NCI-H345 treated with DMSO at 0.1 percent for 48 hours (cell line): ENCODE data around the gene NOC2L.
"Not testable (repeated sequence)": the region's sequence is repeated elsewhere in the genome, so short reads cannot be mapped to it uniquely, and the experiment has no call there.

Source experiments
- DNase-seq: peaks from one replicate; lab custom pipeline; 2025; ENCODE audit not compliant: unreplicated experiment; lab: John Stamatoyannopoulos, UW

NOC2L gene

DNA sequence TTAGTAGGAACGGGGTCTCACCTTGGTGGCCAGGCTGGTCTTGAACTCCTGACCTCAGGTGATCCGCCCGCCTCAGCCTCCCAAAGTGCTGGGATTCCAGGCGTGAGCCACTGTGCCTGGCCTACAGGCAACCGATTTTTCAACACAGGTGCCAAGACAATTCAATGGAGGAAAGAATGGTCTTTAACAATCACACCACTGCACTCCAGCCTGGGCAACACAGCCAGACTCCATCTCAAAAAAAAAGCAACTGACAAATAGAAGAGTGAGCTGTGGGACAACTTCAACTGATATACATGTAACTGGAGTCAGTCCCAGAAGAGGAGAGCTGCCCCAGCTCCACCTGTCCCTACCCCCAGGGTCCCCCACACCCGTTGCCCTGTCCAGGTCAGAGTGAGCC is 35.5 kb upstream of the NOC2L start:
- not testable (repeated sequence) for DNase-seq

DNA sequence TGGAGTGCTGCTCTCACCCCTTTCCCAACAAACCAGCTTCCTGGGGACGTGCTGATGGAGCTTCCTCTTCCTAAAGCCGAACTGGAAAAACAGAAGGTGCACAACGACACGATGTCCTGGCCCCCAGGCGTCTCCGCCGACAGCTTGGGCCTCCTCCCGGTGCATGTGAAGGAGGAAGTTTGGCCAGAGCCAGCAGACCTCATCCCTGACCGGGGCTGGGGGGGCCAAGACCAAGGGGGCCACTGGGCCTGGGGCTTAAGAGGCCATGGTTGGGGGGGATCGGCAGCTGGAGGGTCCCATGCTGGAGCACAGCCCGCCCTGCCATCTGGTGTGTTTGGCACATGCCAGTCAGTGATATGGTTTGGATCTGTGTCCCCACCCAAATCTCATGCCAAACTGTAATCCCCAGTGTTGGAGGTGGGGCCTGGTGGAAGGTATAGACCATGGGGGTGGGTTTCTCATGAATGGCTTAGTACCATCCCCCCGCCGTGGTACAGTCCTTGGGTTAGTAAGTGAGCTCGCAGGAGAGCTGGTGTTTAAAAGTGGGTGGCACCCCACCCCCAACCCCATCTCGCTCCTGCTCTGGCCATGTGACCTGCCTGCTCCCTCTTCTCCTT is 34.4 kb upstream of the NOC2L start:
- no peak for DNase-seq

DNA sequence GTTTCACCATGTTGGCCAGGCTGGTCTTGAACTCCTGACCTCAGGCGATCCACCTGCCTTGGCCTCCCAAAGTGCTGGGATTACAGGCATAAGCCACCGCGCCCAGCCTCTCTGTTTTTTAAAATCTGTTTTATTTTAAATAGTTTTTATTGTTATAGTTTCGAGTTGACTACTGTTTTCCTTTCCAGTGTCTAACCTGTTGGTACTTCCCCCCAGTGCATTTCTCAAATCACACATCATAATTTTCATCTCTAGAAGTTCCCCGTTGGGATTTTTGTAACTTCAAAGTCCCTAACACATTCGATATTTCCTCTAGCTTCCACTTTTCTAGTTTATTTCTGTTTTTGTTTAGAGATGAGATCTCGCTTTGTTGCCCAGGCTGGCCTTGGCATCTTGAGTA is 33.3 kb upstream of the NOC2L start:
- no peak for DNase-seq

DNA sequence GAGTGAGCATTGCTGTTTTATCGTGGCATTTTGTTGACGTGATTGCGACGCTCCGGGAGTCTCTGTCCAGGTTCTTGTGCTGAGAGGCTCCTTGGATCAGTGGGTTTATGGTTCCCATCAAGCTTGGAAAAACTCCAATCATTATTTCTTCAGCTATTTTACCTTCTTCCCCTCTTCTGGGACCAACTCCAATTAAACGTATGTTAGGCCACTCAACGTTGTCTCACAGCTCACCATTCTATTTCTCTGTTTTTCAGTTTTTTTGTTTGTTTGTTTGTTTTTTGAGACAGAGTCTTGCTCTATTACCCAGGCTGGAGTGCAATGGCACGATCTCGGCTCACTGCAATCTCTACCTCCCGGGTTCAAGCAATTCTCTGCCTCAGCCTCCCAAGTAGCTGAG is 32.8 kb upstream of the NOC2L start:
- no peak for DNase-seq

DNA sequence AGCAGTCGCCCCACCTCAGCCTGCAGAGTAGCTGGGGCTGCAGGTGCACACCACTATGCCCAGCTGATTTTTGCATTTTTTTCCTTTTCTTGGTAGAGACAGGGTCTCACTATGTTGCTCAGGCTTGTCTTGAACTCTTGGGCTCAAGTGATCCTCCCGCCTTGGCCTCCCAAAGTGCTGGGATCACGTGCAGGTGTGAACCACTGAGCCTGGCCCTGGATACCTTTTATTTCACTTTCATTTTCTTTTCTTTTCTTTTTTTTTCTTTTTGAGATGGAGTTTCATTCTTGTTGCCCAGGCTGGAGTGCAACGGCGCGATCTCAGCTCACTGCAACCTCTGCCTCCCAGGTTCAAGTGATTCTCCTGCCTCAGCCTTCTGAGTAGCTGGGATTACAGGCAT is 32.2 kb upstream of the NOC2L start:
- not testable (repeated sequence) for DNase-seq

DNA sequence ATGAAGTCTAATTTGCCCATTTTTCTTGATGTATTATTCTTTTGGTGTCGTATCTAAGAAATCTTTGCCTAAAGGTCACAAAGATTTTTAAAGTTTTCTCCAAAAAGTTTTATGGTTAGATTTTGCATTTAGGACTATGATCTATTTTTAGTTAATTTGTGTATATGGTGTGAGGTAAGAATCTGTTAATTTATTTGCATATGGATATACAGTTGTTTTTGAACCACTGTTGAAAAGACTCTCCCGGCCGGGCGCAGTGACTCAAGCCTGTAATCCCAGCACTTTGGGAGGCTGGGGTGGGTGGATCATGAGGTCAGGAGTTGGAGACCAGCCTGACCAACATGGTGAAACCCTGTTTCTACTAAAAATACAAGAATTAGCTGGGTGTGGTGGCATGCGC is 29.0 kb upstream of the NOC2L start:
- DNase-seq, result not testable (repeated sequence)

DNA sequence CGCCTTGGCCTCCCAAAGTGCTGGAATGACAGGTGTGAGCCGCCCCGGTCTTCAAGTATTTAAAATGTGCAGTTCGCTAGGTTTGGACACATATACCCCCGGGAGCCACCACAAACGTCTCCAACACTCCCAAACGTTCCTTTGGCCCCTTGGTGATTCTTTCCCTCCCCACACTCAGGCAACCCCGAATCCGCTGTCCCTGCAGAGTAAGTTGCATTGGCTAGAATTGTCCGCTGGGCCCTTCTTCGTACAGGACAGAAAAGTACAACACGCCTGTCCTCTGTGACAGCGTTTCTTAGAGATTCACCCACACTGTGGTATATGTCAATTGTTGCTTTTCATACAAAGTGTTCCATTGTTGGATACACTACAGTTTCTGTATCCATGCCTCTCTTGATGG is 26.1 kb upstream of the NOC2L start:
- no peak for DNase-seq

DNA sequence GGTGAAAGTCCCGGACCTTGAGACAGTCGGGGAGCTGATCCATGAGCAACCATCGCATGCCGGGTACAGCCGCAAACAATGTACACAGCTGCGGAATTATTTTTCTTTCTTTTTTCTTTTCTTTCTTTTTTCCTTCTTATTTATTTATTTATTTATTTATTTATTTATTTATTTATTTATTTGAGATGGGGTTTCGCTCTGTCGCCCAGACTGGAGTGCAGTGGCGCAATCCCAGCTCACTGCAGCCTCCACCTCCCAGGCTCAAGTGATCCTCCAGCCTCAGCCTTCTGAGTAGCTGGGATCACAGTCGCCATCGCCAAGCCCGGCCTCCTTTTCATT is 25.4 kb upstream of the NOC2L start:
- no peak for DNase-seq

DNA sequence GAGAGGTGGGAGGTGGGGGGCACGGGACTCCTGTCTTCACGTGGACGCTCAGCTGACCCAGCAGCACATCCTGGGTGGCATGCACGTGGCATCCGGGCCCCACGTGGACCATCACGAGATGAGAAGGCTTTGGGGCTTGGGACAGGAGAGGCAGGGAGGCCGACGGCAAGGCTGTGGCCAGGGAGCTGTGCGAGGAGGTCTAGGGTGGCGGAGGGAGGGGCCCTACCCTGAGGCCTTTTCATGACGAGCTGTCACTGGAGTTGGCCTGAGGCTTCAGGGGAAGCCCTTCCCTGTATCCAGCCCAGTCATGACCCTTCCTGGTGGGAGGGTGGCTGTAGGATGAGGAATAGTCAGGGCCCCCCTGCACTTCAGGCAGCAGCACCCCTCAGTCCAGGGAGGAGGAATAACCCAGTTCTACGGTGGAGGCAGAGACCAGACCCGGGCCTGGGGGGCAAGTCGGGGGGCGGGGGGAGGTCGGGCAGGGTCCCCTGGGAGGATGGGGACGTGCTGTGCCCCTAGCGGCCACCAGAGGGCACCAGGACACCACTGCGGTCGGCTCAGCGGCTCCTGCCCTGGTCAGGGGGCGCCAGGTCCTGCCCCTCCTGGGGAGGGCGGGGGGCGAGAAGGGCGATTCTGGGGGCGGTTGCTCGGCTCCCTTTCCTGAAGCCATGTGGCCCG is 24.9 kb upstream of the NOC2L start:
- peak; percentile 11 for DNase-seq

DNA sequence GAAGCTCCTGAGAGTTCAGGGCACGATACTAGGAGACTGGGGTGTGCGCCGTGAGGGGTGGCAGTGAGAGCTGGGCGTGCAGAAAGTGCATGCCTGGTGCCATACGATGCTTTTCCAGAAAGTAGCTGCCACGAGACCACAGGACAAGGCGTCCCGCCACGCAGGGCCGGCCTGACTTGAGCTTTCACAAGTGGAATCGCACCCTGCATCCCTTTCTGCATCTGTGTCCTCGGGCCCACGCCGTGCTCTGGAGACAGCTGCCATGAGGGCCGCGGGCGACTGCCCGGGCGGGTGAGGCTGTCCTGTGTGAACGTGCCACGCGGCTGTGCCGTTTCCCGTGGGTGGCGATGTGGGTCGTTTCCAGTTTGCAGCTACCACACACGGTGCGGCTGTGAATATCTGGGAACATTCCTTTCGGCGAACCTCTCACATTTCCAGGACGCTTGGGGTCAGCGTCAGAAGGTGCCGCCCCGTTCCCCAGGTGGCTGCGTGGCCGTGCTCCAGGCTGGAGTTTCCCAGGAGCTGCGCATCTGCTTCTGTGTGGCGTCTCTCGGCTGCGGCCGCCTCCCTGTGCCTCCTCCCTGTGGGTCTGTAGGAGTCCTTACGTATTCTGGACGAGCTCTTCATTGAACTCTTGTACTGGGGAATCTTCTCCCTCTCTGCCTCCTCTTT is 23.8 kb upstream of the NOC2L start:
- DNase-seq, result no peak

DNA sequence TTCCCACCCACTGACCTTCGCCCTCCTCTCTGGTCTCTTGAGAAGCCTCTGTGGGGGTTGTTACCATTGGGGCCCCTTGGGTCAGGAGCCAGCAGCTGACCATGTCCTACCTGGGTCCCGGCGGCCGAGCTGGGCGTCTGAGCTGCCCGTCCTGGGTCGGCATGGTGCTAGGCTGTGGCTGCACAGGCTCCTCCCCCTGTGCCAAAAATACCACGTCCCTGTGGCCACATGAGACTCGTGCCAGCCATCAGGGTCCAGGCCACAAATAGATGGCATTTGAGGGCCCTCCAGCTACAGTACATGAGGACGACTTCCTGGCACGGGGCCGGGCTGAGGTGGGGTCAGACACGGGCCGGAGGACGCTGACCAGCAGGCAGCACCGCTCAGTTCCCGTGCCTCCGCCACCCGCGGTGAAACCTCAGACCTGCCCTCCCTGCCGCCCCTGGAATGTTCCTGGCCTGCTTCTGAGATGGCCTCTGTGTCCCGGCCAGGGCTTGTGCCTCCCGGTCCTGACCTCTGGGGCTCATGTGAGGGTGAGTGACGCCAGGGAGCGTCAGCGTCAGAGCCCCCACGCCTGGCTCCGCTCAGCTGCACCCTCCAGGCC is 23.0 kb upstream of the NOC2L start, which contains the start of gene PERM1:
TSS of gene PERM1 (minus strand) at position 139 of the 604 bp plus-strand sequence. CDS start 1,064 bp downstream, outside the sequence.
- no peak for DNase-seq

DNA sequence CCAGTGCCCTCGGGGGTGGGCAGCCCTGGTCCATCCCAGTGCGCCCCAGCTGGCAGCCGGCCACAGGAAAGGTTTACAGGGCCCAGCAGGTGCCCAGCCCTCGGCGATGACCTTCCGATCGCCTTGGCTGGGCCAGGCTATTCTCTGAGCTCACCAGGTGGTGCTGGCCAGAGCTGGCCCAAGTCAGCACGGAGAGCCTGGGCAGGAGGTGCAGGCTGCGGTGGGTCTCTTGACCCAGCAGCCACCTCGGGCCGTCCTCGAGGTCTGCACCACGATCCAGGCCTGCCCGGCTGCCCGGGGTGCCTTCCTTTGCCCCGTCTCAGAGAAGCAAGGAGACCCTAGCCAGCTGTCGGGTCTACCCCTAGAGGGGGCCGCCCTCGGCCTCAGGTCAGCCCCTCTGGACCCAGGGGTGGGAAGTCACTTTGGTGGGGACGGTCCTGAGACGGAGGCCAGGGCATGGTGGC is 22.5 kb upstream of the NOC2L start:
- no peak for DNase-seq

DNA sequence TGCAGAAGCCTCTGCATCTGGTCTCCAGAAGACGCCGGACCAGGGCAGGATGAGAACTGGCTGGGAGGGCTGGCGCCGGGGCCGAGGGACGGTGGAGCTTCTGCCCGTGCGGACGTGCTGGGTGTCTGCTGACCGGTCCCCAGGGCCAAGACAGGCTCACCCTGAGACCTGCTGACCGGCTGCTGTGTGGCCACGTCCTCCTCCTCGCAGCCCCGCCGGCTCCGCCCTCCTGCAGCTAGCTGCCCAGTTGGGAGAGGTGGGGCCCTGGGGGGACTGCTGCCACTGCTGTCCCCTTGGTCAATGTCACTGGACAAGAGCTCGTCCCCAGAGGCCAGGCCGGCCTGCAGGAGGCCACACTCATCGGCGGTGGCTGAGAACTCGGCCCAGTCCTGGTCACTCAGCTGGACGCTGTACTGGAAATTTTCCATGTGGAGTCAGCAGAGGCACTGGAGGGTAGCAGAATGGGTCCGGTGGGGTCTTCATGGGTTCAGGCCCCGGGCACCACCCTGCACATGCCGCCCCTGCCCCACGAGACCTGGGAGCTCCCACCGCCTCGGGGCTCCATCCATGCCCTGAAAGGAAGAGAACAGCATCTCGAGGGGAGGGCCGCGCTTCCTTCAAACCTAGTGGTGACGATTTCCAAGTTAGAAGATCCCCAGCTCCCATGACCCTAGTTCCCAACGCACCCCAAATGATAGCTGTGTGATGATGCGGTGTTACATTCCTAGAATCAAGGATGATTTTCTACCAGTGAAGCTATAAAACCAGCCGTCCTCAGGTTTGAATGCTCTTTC is 21.7 kb upstream of the NOC2L start:
- no peak for DNase-seq

DNA sequence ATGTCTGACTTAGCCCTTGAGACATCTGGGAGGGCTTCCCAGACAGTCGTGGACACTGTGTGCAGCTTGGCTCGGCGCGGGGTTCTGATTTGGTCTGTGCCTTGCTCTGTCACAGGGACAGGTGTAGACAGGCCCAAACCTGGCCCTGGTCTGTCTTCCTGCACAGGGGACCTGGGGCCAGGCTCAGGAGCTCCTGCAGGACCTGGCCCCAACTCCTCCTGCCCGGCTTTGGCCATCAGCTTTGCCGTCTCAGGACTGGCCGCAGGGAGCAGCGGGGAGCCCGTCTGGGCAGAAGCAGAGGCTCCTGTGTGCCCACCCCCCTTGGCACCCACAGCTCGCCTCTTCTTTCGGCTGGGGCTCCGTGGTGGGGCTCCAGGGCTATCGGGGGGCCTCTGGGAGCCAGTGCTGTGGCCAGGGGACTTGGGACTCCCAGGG is 21.1 kb upstream of the NOC2L start:
- no peak for DNase-seq

DNA sequence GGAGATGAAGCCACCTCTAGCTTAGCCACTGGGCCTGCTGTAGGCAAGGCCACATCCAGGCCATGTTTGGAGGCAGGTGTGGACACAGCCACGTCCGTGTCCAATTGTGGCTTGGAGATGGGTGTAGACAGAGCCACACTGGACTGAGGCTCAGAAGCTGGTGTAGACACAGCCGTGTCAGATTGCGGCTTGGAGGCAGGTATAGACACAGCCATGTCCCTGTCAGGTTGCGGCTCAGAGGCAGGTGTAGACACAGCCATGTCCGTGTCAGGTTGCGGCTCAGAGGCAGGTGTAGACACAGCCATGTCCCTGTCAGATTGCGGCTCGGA is 20.7 kb upstream of the NOC2L start:
- DNase-seq, result no peak

DNA sequence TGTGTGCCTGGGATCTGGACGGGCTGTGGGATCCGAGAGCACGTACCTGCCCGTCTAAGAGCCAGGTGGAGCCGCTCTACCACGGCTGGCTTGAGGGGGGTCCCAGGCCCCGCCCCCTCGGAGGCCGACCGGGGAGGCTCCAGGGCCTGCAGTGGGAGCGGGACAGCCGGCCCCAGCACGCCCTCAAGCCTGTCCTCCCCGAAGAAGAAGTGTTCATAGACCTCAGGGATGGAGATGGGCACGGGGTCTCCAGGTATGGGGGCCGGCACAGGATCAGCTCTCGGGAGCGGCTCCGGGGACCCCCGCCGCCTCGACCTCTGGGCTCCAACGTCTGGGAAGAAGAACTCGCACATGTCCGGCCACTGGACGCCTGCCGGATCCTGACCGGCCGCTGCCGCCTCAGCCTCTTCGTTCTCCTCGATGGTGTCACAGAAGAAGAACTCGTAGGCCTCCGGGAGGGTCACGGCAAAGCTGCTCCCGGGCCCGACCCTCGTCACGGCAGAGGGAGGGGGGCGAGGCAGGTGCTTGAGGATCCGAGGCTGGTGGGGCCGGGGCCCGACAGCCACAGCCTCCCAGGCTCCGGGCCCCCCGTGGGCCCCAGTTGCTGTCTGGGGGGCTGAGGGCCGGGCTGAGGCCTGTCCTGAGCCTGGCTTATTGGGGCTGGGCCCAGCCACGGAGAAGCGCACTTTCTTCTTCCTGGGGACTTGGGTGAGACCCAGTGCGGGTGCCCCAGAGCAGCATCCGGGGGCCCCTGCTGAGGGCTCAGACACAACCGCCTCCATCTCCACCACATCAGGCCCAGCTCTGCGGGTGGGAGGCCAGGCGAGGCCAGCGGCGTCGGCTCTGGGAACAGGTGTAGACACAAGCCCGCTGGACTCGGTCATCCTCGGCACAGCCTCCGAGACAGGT is 20.0 kb upstream of the NOC2L start:
- no peak for DNase-seq

DNA sequence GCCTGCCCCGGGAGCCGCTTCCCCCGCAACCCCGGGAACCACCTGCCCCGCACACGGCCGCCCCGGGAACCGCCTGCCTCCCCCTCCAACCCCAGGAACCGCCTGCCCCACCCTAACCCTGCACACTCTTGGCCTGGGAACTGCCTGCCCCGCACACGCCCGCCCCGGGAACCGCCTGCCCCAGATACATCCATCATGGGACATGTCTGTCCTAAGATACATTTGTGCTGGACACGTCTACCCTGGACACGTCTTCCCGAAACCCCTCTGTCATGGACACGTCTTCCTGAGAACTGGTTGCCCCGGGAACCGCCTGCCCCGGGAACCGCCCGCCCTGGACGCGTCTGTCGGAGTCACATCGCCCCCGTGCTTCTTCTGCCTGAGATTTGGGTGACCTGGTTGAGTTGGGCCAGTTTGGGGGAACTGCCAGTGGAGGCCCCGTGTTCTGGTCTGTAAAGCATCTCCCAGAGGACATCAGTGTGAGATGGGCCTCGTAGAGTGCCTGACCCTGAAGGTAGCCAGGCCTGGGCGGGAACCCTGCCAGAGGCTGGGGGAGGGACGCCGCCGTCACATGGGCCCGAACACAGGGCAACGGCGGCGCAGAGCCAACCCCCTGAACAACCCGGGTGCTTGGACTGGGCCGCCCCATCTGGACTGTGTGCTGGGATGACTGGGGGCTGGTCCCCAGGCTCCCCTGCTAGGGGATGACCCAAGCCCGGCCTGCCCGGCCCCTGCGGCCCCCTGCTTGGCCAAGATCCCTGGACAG is 19.2 kb upstream of the NOC2L start:
- no peak for DNase-seq

DNA sequence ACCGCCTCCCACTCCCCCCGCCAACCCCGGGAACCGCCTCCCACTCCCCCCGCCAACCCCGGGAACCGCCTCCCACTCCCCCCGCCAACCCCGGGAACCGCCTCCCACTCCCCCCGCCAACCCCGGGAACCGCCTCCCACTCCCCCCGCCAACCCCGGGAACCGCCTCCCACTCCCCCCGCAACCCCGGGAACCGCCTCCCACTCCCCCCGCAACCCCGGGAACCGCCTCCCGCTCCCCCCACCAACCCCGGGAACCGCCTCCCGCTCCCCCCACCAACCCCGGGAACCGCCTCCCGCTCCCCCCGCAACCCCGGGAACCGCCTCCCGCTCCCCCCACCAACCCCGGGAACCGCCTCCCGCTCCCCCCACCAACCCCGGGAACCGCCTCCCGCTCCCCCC is 17.7 kb upstream of the NOC2L start:
- DNase-seq, result not testable (repeated sequence)

DNA sequence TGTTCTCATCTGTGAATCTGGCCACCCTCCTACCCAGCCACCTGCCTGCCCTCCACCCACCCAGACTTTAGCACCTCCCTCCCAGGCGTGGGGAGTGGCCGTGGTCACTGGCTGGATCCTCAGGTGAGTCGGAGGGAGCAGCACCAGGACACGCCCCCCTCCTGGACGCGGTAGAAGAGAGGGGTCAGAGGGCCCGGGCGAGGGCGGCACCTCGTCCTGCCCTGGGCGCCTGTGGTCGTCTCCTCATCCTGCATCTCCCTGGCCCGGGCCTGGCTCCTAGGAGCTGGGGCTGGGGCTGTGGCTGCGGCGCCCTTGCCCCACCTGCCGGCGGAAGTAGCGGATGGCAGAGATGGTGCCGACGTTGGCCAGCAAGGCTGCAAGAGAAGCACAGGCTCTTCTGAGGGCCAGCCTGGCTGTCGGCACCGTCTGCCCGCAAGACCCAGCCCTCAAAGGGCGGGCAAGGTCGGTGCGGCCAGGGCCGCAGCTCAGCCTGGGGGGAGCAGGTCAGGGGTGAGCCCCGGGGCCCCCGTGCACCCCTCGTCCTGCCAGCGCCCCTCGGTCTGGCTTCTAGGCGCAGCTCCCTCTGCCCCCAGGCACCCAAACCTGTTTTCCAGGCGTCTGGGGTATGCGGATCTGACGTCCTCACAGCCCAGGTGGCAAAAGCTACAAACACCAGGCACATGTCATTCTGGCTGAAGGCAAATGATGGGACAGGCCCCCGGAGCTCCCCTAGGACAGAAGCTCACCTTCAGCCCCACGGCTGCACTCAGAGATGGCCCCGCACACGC is 17.0 kb upstream of the NOC2L start:
- peak; percentile 60 for DNase-seq
